GM10847 (cell line): ENCODE data around the gene FCER2.

Experiments
- POLR2A ChIP-seq: IDR thresholded peaks from 2 replicates; pipeline ENCODE4 v1.6.1; 2011; ENCODE audit not compliant: insufficient read length; ENCODE audit errors: extremely low read depth

Gene FCER2

GRCh38 chr19:7676854-7677253 is 25.1 kb downstream of the FCER2 start, which contains the start of gene MCEMP1:
TSS of gene MCEMP1 (plus strand) at chr19:7677090. CDS start at chr19:7677121, 31 bp downstream.
- no peak for TF ChIP-seq POLR2A

DNA sequence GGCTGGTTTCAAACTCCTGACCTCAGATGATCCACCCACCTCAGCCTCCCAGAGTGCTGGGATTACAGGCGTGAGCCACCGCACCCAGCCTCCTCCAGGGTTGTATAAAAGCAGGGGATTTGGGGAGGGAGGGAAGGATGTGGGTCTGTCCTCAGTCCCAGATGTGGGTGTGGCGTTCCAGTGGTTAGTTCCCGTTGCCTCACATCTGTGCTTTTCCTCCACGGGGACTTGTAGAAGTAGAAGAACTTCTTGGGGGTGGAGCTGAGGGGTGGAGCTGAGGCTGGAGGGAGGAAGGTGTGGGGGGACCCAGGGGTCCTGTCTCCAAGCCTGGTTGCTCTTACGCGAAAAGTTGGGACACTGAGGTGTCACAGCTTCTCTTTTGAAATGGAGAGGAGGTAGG is 25.6 kb downstream of the FCER2 start:
- TF ChIP-seq POLR2A, result no peak

DNA sequence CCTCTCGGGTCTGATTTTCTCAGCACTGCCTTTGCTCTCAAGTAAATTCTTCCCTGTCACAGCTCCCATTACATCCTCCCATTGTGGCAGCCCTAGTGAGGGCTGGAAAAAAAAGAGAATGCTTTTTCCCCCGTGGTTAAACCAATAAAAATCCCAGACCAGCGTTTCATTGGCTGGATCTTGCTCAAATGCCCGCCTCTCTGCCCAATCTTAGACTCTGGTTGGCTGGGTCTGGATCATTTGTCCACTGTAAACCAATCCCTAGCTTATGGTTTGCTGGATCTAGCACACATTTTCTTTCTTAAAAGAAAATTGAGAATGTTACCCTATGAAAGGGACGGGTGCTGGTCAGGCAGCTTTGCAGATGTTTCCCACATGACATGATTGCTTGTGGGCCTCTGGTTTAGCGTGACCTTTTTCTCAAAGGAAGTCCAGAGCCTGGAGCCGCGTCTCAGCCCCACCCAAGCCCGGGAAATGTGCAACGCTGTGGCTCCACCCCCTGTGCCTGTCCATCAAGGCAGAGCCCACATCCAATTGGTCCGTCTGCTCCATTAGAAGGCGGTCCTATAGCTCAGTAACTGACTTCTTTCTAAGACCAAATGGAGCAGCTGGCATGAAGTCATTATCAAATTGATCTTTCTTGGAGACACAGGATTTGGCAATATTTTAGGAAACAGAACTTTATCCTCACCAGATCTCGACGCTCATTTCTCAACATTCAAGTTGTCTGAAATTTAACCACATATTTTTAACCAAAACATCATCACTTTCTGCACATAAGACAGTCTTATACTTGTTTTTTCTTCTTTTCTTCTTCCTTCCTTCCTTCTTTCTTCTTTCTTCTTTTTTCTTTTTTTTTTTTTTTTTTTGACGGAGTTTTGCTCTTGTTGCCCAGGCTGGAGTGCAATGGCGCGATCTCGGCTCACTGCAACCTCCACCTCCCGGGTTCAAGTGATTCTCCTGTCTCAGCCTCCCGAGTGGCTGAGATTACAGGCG is 27.6 kb downstream of the FCER2 start:
- no peak for TF ChIP-seq POLR2A

DNA sequence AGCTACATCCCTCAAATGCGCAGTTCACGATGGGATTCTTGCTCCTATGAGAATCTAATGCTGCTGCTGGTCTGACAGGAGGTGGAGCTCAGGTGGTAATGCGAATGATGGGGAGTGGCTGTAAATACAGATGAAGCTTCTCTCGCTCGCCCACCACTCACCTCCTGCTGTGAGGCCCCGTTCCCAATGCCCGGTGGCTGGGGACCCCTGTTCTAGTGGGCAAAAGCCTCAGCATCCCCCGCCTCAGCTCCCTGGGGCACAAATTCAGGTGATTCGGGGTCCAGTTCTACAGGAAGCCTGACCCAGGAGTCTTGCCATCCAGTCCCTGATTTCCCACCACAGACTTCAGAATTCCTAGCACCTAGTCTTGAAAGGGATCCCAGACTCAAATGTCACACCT is 29.4 kb downstream of the FCER2 start:
- no peak for TF ChIP-seq POLR2A

DNA sequence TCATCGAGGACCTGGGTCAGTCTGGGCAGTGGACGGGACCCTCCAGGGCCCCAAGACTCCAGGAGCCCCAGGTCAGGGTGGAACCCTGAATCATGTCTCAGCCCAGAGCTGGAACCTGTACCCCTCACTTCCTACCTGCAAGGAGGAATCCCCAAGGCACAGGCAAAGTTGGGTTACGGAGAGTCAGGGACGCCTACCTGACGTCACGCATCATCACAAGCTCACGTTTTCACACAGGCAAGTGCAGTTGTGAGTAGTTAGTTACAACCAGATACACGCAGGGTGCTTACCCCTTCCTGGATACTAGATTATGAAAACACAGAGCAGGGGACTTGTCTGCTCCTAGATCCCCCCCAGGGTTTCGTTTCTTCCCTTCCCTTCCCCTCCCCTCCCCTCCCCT is 31.1 kb downstream of the FCER2 start:
- TF ChIP-seq POLR2A, result no peak

- no peak for TF ChIP-seq POLR2A
These were observed 31.7 kb downstream of the FCER2 start for GRCh38 chr19:7670150-7670783.

GRCh38 chr19:7669641-7670040 is 32.3 kb downstream of the FCER2 start:
- no peak for TF ChIP-seq POLR2A

- no peak for TF ChIP-seq POLR2A
These were observed 33.1 kb downstream of the FCER2 start, which contains the start of gene RETN for GRCh38 chr19:7668842-7669241. TSS of gene RETN (plus strand) at chr19:7669049. CDS start at chr19:7669327, 278 bp downstream.

GRCh38 chr19:7665076-7665475 is 36.9 kb downstream of the FCER2 start:
- no peak for TF ChIP-seq POLR2A

DNA sequence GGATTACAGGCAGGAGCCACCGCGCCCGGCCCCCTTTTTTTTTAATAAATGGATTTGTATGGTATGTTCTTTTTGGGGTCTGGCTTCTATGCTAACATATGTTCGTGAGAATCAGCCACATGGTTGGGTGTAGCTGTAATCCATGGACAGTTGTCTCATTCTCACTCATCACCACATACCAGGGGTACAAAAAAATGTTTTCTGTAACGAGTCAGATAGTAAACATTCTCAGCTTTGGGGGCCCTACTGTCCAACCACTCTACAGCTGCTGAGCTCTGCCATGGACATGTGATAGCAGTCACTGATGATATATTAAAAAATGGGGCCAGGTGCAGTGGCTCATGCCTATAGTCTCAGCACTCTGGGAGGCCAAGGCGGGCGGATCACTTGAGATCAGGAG is 38.2 kb downstream of the FCER2 start:
- no peak for TF ChIP-seq POLR2A

DNA sequence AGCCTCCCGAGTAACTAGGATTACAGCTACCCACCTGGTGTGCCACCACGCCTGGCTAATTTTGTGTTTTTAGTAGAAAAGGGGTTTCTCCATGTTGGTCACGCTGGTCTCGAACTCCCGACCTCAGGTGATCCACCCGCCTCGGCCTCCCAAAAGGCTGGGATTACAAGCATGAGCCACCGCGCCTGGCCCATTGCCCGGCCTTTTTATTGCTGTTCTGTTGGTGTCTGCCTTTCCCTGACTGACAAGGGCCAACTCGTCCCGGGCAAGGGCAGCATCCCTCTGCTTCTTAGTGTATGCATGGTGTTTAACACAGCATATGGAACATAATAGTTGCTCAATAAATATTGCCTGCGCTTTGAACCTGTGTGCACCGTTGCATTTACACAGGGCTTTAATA is 39.3 kb downstream of the FCER2 start:
- TF ChIP-seq POLR2A, result no peak

GRCh38 chr19:7661744-7662538 is 40.0 kb downstream of the FCER2 start:
- TF ChIP-seq POLR2A, result no peak

GRCh38 chr19:7658219-7658686 is 43.7 kb downstream of the FCER2 start:
- no peak for TF ChIP-seq POLR2A

GRCh38 chr19:7657131-7657751 is 44.7 kb downstream of the FCER2 start:
- TF ChIP-seq POLR2A, result no peak

GRCh38 chr19:7655581-7655980 is 46.4 kb downstream of the FCER2 start:
- no peak for TF ChIP-seq POLR2A
